ENCODE results near the gene ATN1. TPM values are rescaled to one million over a fixed set of nuclear protein-coding genes. Genes with fewer than 3 reads are reported as not detected.

Gene ATN1
- total RNA-seq, 1 experiment from 2014 or later = 62.0 TPM

DNA sequence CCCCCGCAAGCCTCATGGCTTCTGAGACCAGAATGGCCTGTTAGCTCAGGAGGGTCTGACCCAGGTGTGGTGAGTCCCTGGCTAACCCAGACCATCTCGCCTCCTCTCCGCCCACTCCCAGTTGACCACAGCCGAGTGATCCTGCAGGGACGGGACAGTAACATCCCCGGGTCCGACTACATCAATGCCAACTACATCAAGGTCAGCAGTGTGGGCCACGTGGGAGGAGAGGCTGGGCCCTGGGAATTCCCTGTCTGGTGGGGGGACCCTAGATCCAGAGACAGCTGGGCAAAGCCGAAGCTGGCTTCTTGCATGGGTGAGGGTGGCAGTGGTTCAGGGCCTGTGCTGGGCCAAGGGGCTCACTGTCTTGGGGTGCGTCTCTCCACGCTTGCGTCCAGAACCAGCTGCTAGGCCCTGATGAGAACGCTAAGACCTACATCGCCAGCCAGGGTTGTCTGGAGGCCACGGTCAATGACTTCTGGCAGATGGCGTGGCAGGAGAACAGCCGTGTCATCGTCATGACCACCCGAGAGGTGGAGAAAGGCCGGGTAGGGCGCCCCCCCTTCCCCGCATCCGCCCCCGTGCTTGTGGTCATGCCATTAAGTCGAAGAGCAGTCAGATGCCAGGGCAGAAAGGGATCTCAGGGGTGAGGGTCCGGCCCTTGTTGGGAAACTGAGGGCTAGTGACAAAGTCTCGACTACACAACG lies 28.4 kb downstream of the ATN1 start:
- Mint-ChIP-seq H3K4me3 (ENCODE audit: low read depth, unreplicated experiment) (no peak overlapping the region), H3K27me3 (ENCODE audit: unreplicated experiment) (no peaks in the 10 kb centered on the region), H3K36me3 (ENCODE audit: insufficient read depth, unreplicated experiment) (peaks cover 48% of the 10 kb centered on the region), H3K27ac (ENCODE audit: unreplicated experiment) (no peak overlapping the region), H3K9me3 (ENCODE audit: low read depth, unreplicated experiment) (no peaks in the 10 kb centered on the region), H3K4me1 (ENCODE audit: low read depth, unreplicated experiment) (peaks cover 7% of the 10 kb centered on the region)
- CTCF ChIA-PET = no interaction called here
- TF ChIP-seq, protein P1, sequence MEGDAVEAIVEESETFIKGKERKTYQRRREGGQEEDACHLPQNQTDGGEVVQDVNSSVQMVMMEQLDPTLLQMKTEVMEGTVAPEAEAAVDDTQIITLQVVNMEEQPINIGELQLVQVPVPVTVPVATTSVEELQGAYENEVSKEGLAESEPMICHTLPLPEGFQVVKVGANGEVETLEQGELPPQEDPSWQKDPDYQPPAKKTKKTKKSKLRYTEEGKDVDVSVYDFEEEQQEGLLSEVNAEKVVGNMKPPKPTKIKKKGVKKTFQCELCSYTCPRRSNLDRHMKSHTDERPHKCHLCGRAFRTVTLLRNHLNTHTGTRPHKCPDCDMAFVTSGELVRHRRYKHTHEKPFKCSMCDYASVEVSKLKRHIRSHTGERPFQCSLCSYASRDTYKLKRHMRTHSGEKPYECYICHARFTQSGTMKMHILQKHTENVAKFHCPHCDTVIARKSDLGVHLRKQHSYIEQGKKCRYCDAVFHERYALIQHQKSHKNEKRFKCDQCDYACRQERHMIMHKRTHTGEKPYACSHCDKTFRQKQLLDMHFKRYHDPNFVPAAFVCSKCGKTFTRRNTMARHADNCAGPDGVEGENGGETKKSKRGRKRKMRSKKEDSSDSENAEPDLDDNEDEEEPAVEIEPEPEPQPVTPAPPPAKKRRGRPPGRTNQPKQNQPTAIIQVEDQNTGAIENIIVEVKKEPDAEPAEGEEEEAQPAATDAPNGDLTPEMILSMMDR (IDR thresholded peaks at IDR 0.05; ENCODE audit: unreplicated experiment) = no peak
- BruUV-seq (replicated peaks) = no TSS peak
- no peak for DNase-seq
- intact Hi-C loops (cut with micrococcal nuclease; ENCODE audit: unreplicated experiment) = no loop called here

DNA sequence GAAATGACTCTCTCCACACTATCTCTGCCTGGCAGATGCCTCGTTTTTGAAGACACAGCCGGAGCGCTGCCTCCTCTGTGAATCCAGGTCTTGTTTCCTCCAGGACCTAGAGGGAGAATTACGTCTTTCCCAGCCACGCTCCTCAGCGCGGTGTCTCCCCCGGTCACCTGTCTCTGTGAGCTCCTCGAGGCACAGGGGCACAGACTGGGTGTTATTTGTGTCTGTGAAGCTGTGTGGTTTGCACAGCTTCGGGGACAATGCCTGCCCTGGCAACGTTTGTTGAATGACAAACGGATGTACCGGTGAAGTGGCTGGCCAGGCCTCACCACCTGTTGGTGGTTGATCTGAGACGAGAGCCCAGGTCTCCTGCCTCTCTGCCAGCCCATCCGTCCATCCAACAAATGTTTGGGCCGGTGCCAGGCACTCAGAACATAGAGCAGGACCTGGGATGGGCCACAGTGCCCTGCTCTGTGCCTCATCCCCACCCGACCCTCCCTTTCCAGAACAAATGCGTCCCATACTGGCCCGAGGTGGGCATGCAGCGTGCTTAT lies 29.5 kb downstream of the ATN1 start:
- CTCF ChIA-PET = no interaction called here
- no peak overlapping the region for H3K27ac Mint-ChIP-seq (ENCODE audit: unreplicated experiment)
- H3K27me3 Mint-ChIP-seq (ENCODE audit: unreplicated experiment) = no peaks in the 10 kb centered on the region
- BruUV-seq (replicated peaks) = no TSS peak
- H3K9me3 Mint-ChIP-seq (ENCODE audit: low read depth, unreplicated experiment) = no peaks in the 10 kb centered on the region
- intact Hi-C loops (cut with micrococcal nuclease; ENCODE audit: unreplicated experiment) = no loop called here
- DNase-seq = no peak
- H3K4me1 Mint-ChIP-seq (ENCODE audit: low read depth, unreplicated experiment) = peaks cover 17% of the 10 kb centered on the region
- TF ChIP-seq, protein P1 (IDR thresholded peaks at IDR 0.05; ENCODE audit: unreplicated experiment) = no peak
- no peak overlapping the region for H3K4me3 Mint-ChIP-seq (ENCODE audit: low read depth, unreplicated experiment)
- H3K36me3 Mint-ChIP-seq (ENCODE audit: insufficient read depth, unreplicated experiment) = peaks cover 58% of the 10 kb centered on the region

DNA sequence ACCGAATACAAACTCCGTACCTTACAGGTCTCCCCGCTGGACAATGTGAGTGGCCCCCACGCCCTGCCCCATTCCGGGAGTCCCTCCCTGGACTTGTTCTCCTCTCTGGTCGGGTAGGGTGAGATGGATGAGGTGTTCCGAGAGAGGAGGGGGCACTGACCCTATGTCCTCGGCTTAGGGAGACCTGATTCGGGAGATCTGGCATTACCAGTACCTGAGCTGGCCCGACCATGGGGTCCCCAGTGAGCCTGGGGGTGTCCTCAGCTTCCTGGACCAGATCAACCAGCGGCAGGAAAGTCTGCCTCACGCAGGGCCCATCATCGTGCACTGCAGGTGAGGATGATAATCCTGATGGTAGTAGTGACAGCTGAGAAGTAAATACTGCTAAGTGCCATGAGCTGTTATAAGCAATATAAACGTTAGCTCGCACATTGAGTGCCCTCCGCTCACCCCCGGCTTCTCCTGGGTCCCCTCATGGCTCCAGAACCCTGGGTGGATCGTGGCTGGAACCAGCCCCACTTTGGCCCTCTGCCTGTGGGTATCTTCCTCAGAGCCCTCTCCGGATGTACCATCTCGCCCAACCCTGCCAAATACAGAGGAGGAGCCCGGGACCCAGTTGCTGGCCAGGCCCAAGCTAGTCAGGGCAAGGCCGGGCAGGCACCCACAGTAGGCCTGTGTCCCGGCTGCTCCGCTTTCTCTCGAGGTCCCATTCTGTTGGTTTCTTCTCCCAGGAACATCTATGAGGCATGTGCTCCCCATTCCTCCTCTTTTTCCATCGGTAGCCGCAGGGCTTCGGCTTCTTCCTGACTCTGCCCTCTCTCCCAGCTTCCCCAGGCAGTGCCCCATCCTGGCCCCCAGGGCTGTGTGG lies 30.2 kb downstream of the ATN1 start:
- H3K27ac Mint-ChIP-seq (ENCODE audit: unreplicated experiment) = no peak overlapping the region
- no peak overlapping the region for H3K4me3 Mint-ChIP-seq (ENCODE audit: low read depth, unreplicated experiment)
- H3K36me3 Mint-ChIP-seq (ENCODE audit: insufficient read depth, unreplicated experiment) = peaks cover 66% of the 10 kb centered on the region
- intact Hi-C loops (cut with micrococcal nuclease; ENCODE audit: unreplicated experiment) = no loop called here
- TF ChIP-seq, protein P1 (IDR thresholded peaks at IDR 0.05; ENCODE audit: unreplicated experiment) = no peak
- no peak for DNase-seq
- CTCF ChIA-PET = no interaction called here
- no TSS peak for BruUV-seq (replicated peaks)
- H3K4me1 Mint-ChIP-seq (ENCODE audit: low read depth, unreplicated experiment) = peaks cover 17% of the 10 kb centered on the region
- no peaks in the 10 kb centered on the region for H3K27me3 Mint-ChIP-seq (ENCODE audit: unreplicated experiment)
- H3K9me3 Mint-ChIP-seq (ENCODE audit: low read depth, unreplicated experiment) = no peaks in the 10 kb centered on the region

- no peak for DNase-seq
- CTCF ChIA-PET = no interaction called here
- no TSS peak for BruUV-seq (replicated peaks)
- H3K27me3 Mint-ChIP-seq (ENCODE audit: unreplicated experiment) = no peaks in the 10 kb centered on the region
- H3K4me1 Mint-ChIP-seq (ENCODE audit: low read depth, unreplicated experiment) = peaks cover 17% of the 10 kb centered on the region
- intact Hi-C loops (cut with micrococcal nuclease; ENCODE audit: unreplicated experiment) = no loop called here
- no peak overlapping the region for H3K4me3 Mint-ChIP-seq (ENCODE audit: low read depth, unreplicated experiment)
- peaks cover 72% of the 10 kb centered on the region for H3K36me3 Mint-ChIP-seq (ENCODE audit: insufficient read depth, unreplicated experiment)
- TF ChIP-seq, protein P1 (IDR thresholded peaks at IDR 0.05; ENCODE audit: unreplicated experiment) = no peak
- H3K27ac Mint-ChIP-seq (ENCODE audit: unreplicated experiment) = no peak overlapping the region
- no peaks in the 10 kb centered on the region for H3K9me3 Mint-ChIP-seq (ENCODE audit: low read depth, unreplicated experiment)
Measured at GRCh38 chr12:6958609-6959057, 30.9 kb downstream of the ATN1 start.
